Testis (tissue), 2 donors: ENCODE measurements around the gene BLM.

ENCODE experiments used
- POLR2A ChIP-seq: fragments of 450-650 bp; IDR thresholded peaks from one replicate; pipeline ENCODE4 v1.6.1; 2017; ENCODE audit warnings: antibody characterized with exemption, mild to moderate bottlenecking, moderate library complexity
- TF ChIP-seq, protein P1 (sequence below), 3 experiments: fragments of 450-650 bp in 2 of 3; fragments of 200-600 bp in 1 of 3; sonication (generic) in 1 of 3; IDR thresholded peaks; one replicate each; pipeline ENCODE4 v1.5.1; 2016 to 2019; ENCODE audit warnings: antibody characterized with exemption in 3 of 3, mild to moderate bottlenecking in 2 of 3, moderate library complexity in 1 of 3

DNA sequence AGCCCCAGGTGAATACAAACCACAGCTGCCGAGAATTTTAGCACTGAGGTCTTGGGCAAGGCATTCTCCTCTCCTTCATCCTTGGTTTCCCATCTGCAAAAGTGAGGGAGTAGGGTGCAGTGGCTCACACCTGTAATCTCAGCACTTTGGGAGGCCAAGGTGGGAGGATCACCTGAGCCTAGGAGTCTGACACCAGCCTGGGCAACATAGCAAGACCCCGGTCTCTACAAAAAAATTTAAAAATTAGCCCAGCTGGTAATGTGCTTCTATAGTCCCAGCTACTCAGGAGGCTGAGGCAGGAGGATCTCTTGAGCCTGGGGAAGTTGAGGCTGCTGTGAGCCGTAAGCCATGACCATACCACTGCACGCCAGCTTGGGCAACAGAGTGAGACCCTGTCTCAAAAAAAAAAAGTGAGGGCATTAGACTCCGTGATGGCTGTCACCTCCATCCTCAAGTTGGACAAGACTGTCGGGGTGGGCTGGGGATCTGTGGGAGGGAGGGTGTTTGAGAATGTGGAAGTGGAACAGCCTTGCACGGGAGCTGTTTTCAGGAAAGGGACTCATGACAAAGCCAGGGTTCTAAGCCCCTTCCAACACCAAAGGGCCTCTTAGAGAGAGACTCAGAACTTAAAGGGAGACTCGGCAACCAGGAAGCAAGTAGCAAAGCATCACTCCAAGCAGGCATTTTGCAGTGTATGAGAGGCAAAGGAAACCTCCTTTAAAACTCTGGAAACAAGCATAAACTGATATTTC, 105.2 kb downstream of the BLM start:
- TF ChIP-seq, protein P1, sequence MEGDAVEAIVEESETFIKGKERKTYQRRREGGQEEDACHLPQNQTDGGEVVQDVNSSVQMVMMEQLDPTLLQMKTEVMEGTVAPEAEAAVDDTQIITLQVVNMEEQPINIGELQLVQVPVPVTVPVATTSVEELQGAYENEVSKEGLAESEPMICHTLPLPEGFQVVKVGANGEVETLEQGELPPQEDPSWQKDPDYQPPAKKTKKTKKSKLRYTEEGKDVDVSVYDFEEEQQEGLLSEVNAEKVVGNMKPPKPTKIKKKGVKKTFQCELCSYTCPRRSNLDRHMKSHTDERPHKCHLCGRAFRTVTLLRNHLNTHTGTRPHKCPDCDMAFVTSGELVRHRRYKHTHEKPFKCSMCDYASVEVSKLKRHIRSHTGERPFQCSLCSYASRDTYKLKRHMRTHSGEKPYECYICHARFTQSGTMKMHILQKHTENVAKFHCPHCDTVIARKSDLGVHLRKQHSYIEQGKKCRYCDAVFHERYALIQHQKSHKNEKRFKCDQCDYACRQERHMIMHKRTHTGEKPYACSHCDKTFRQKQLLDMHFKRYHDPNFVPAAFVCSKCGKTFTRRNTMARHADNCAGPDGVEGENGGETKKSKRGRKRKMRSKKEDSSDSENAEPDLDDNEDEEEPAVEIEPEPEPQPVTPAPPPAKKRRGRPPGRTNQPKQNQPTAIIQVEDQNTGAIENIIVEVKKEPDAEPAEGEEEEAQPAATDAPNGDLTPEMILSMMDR (IDR thresholded peaks at IDR 0.05), result no peak
- TF ChIP-seq POLR2A, result no peak
